Natural killer cell treated with Interleukin-12 subunit alpha and Interleukin-12 subunit beta and Interleukin-15 and Interleukin-18, amount 100 ng/mL, for 72 hours (primary cell): ENCODE data around the gene GSG1. TPM values are rescaled to one million over a fixed set of nuclear protein-coding genes. Genes with fewer than 3 reads are reported as not detected.
A peak's percentile ranks its signal among the peaks of the same experiment; 100 is the strongest.
"Not testable (repeated sequence)": the region's sequence is repeated elsewhere in the genome, so short reads cannot be mapped to it uniquely, and the experiment has no call there.

Experiments
- ATAC-seq, 2 donors: fragments of 150-1000 bp; cut with Tn5 transposase in 1 of 2; sonication (Bioruptor Pico), chemical (Tn5 transposase) in 1 of 2; 2 replicates each; pipeline ENCODE4 v1.10.0; 2021
- DNase-seq: peaks from one replicate; pipeline ENCODE4 v3.0.0; 2022; ENCODE audit warnings: low spot score
- H3K27ac Mint-ChIP-seq, 2 donors: 1 replicate in 1 of 2; 2 replicates in 1 of 2; pipeline ENCODE4 v1.8.0; 2022; ENCODE audit warnings: mixed read lengths in 2 of 2, mild to moderate bottlenecking in 1 of 2, moderate library complexity in 1 of 2
- H3K27me3 Mint-ChIP-seq, 2 donors: 1 replicate in 1 of 2; 2 replicates in 1 of 2; pipeline ENCODE4 v1.8.0; 2022; ENCODE audit warnings: mixed read lengths in 2 of 2
- H3K36me3 Mint-ChIP-seq: one replicate; pipeline ENCODE4 v1.8.0; 2022; ENCODE audit warnings: mixed read lengths
- H3K4me1 Mint-ChIP-seq, 2 donors: 1 replicate in 1 of 2; 2 replicates in 1 of 2; pipeline ENCODE4 v1.8.0; 2022; ENCODE audit warnings: low read depth in 2 of 2, mixed read lengths in 2 of 2, mild to moderate bottlenecking in 1 of 2
- H3K4me3 Mint-ChIP-seq: one replicate; pipeline ENCODE4 v1.8.0; 2022; ENCODE audit warnings: mixed read lengths
- H3K9me3 Mint-ChIP-seq: 2 replicates; pipeline ENCODE4 v1.8.0; 2022; ENCODE audit warnings: mixed read lengths
- total RNA-seq, 2 donors: library from RNA; stranded (reverse); gene quantifications; one replicate each; pipeline ENCODE4 v1.2.3, GENCODE V29; 2022

The GSG1 gene
- total RNA-seq, 2 donors from 2014 or later = not detected

GRCh38 chr12:13074396-13075117, 28.9 kb downstream of the GSG1 start:
- ATAC-seq = peak in 1 of 2 donors; percentile 24
- DNase-seq = no peak
- Mint-ChIP-seq H3K9me3 (no peaks in the 10 kb centered on the region), H3K27ac (no peak overlapping the region), H3K4me3 (no peak overlapping the region), H3K27me3 (no peaks in the 10 kb centered on the region), H3K36me3 (no peaks in the 10 kb centered on the region), H3K4me1 (no peaks in the 10 kb centered on the region)

DNA sequence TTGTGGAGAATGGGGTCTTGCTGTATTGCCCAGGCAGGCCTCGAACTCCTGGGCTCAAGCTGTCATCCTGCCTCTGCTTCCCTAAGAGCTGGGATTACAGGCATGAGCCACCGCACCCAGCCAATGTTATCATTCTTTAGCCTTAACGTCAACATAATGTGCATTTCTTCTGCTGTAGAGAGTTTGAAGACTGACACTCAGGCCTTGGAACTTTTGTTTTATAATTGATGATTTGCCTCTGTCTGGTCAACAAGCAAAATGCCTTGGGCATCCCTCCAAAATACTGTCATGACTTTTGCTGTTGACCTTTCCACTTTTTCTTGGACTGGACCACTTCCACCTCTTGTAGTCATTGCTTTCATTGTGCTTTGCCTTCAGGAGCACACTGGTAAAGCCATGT, 30.3 kb downstream of the GSG1 start:
- no peak for ATAC-seq
- Mint-ChIP-seq H3K9me3 (no peaks in the 10 kb centered on the region), H3K27ac (no peak overlapping the region)

GRCh38 chr12:13071305-13072280, 31.9 kb downstream of the GSG1 start:
- Mint-ChIP-seq H3K4me3 (no peak overlapping the region), H3K27me3 (no peaks in the 10 kb centered on the region), H3K4me1 (peaks cover 0 to 5% of the 10 kb centered on the region in 2 donors), H3K36me3 (no peaks in the 10 kb centered on the region), H3K27ac (no peak overlapping the region), H3K9me3 (no peaks in the 10 kb centered on the region)
- DNase-seq (no peak), ATAC-seq (no peak)

More for the DNA sequence above, 30.3 kb downstream of the GSG1 start:
- DNase-seq = no peak
- H3K4me3 Mint-ChIP-seq = no peak overlapping the region
- no peaks in the 10 kb centered on the region for H3K36me3 Mint-ChIP-seq
- no peaks in the 10 kb centered on the region for H3K27me3 Mint-ChIP-seq
- H3K4me1 Mint-ChIP-seq = no peaks in the 10 kb centered on the region

DNA sequence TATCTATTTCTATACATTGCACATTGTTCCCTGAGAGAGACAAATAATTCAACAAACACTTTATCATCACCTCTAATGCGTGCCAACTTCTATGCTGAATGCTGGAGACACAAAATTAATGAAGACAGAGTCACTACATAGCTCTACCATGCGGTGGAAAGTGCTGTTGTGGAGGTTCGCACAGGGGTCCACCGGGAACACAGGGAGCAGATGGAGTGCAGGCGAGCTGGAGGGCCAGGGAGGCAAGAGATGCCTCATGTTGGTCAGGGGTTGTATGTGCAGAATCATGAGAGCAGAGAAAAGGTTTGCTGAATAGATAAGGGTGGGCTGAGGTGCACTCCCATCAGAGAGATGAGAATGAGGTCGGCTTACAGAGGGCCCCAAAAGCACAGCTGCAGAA, 34.1 kb downstream of the GSG1 start:
- H3K36me3 Mint-ChIP-seq = no peaks in the 10 kb centered on the region
- peaks cover 0 to 5% of the 10 kb centered on the region in 2 donors for H3K4me1 Mint-ChIP-seq
- no peaks in the 10 kb centered on the region for H3K27me3 Mint-ChIP-seq
- no peak overlapping the region for H3K4me3 Mint-ChIP-seq
- DNase-seq (no peak), ATAC-seq (no peak)
- no peaks in the 10 kb centered on the region for H3K9me3 Mint-ChIP-seq
- H3K27ac Mint-ChIP-seq = no peak overlapping the region

- Mint-ChIP-seq H3K9me3 (no peaks in the 10 kb centered on the region), H3K36me3 (no peaks in the 10 kb centered on the region), H3K4me1 (peaks cover 0 to 5% of the 10 kb centered on the region in 2 donors), H3K4me3 (no peak overlapping the region), H3K27ac (no peak overlapping the region), H3K27me3 (no peaks in the 10 kb centered on the region)
- DNase-seq = no peak
- ATAC-seq = no peak
Observed at GRCh38 chr12:13067322-13067721, 36.1 kb downstream of the GSG1 start.

DNA sequence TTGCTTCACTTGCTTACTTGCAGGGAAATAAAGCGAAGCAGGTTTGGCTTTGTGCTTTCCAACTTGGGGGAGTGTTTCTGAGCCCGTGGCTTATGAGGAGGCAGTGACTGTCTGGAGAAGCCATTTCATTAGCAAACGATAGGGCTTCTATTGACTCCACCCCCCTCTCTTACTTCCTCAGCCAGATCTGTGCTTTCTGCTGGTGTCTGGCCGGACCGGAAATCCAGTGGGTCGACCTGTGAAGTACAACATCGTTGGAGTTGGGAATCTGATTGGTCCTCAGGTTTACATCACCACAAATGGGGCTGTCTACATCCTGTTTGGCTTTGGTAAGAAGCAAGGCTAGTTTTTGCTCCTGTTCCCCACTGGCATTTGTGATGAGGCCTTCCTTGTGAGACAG, 37.0 kb downstream of the GSG1 start:
- DNase-seq = no peak
- no peak overlapping the region for H3K4me3 Mint-ChIP-seq
- H3K27ac Mint-ChIP-seq = no peak overlapping the region
- ATAC-seq = peak in 1 of 2 donors; percentile 27
- peaks cover 0 to 5% of the 10 kb centered on the region in 2 donors for H3K4me1 Mint-ChIP-seq
- peaks cover 8% of the 10 kb centered on the region for H3K36me3 Mint-ChIP-seq
- no peaks in the 10 kb centered on the region for H3K27me3 Mint-ChIP-seq
- no peaks in the 10 kb centered on the region for H3K9me3 Mint-ChIP-seq

DNA sequence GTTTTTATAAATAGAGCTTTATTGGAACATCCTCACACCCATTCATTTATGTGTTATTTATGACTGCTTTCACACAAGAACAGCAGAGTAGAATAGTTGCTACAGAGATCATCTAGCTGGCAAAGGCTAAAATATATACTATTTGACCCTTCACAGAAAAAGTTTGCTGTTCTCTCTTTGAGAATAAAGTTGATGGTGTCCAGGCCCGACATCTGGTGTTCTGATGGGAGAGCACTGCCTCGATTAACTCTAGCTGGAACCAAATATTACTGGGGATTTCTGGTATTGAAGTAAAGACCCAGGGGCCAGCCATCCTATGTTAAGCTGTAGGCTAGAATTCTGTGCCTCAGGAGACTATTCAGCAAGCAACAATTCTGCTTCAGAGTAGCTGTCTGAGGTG, 37.5 kb downstream of the GSG1 start:
- Mint-ChIP-seq H3K9me3 (no peaks in the 10 kb centered on the region), H3K36me3 (peaks cover 11% of the 10 kb centered on the region), H3K4me3 (no peak overlapping the region), H3K27ac (no peak overlapping the region), H3K27me3 (no peaks in the 10 kb centered on the region), H3K4me1 (peaks cover 0 to 5% of the 10 kb centered on the region in 2 donors)
- no peak for ATAC-seq
- DNase-seq = no peak

- ATAC-seq = no peak
- Mint-ChIP-seq H3K4me3 (no peak overlapping the region), H3K4me1 (peaks cover 0 to 5% of the 10 kb centered on the region in 2 donors), H3K36me3 (peaks cover 11% of the 10 kb centered on the region), H3K9me3 (no peaks in the 10 kb centered on the region), H3K27me3 (no peaks in the 10 kb centered on the region), H3K27ac (no peak overlapping the region)
- no peak for DNase-seq
Observed at GRCh38 chr12:13062669-13063068, 40.8 kb downstream of the GSG1 start.

- H3K27me3 Mint-ChIP-seq = no peaks in the 10 kb centered on the region
- H3K4me3 Mint-ChIP-seq = no peak overlapping the region
- no peaks in the 10 kb centered on the region for H3K4me1 Mint-ChIP-seq
- ATAC-seq = no peak
- peaks cover 11% of the 10 kb centered on the region for H3K36me3 Mint-ChIP-seq
- no peak for DNase-seq
- H3K27ac Mint-ChIP-seq = no peak overlapping the region
- H3K9me3 Mint-ChIP-seq = no peaks in the 10 kb centered on the region
Observed at GRCh38 chr12:13061377-13061776, 42.1 kb downstream of the GSG1 start.

DNA sequence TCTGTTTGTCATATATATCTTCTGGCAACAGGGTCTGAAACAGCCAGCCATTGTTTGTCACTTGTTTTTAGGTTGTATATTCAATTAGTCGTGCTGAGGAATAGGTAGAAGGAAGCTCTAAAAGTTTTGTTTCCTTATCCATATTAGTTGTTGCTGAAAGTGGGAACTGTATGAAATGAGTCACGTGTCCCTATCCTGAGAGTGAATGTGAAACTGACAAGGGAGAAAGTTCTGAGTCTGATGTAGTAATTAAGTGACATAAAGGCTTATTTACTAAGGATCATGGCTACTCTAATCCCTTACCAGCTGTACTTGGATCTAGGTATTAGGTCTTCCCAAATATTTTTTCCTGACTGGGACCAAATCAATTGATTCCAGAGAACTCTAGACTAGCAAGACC, 42.9 kb downstream of the GSG1 start:
- Mint-ChIP-seq H3K4me3 (no peak overlapping the region), H3K36me3 (peaks cover 11% of the 10 kb centered on the region), H3K27ac (no peak overlapping the region), H3K9me3 (no peaks in the 10 kb centered on the region), H3K4me1 (no peaks in the 10 kb centered on the region), H3K27me3 (no peaks in the 10 kb centered on the region)
- DNase-seq (no peak), ATAC-seq (no peak)

DNA sequence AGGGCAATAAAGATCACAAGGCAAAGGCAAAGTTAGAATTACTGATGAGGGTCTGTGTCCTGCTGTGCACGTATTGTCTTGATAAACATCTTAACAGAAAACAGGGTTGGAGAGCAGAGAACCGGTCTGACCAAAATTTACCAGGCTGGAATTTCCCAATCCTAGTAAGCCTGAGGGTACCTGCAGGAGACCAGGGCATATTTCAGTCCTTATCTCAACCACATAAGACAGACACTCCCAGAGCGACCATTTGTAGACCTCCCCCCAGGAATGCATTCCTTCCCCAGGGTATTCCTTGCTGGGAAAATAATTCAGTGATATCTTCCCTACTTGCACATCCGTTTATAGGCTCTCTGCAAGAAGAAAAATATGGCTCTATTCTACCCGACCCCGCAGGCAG, 49.9 kb downstream of the GSG1 start:
- not testable (repeated sequence) for H3K9me3 Mint-ChIP-seq, H3K4me1 Mint-ChIP-seq, DNase-seq, H3K36me3 Mint-ChIP-seq, H3K27ac Mint-ChIP-seq, ATAC-seq, H3K4me3 Mint-ChIP-seq
- H3K27me3 Mint-ChIP-seq = peaks cover 0 to 10% of the 10 kb centered on the region in 2 donors

- ATAC-seq (peak in 1 of 2 donors; percentile 51), DNase-seq (no peak)
- H3K4me1 Mint-ChIP-seq = peaks cover 0 to 5% of the 10 kb centered on the region in 2 donors
- peaks cover 0 to 10% of the 10 kb centered on the region in 2 donors for H3K27me3 Mint-ChIP-seq
- no peak overlapping the region for H3K27ac Mint-ChIP-seq
- H3K36me3 Mint-ChIP-seq = peaks cover 7% of the 10 kb centered on the region
- no peak overlapping the region for H3K4me3 Mint-ChIP-seq
- peaks cover 4% of the 10 kb centered on the region for H3K9me3 Mint-ChIP-seq
Observed at GRCh38 chr12:13052421-13052820, 51.0 kb downstream of the GSG1 start.

- Mint-ChIP-seq H3K4me3 (no peak overlapping the region), H3K4me1 (peaks cover 0 to 7% of the 10 kb centered on the region in 2 donors), H3K27me3 (peaks cover 0 to 10% of the 10 kb centered on the region in 2 donors), H3K27ac (no peak overlapping the region), H3K36me3 (peaks cover 7% of the 10 kb centered on the region), H3K9me3 (peaks cover 4% of the 10 kb centered on the region)
- no peak for DNase-seq
- ATAC-seq = no peak
Observed at GRCh38 chr12:13049816-13050215, 53.7 kb downstream of the GSG1 start.

DNA sequence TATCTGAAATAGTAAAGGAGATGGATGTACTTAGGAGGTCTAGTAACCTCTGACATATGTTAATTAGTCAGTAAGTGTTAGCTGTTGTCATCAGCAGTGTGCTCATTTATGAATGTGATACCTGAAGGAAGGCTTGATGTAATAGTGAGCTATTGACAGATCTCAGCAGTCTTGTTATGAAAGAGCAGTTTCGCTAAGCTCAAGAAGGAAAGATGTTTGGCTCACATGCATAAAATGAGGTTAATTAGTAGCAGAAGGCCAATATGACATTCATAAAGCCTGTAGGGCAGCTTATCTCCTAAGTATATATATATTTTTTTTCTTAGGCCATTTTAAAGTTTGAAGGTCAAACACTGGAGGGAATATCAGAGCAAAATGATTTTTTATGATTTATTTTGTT, 56.5 kb downstream of the GSG1 start:
- H3K27ac Mint-ChIP-seq = no peak overlapping the region
- DNase-seq (no peak), ATAC-seq (peak in 1 of 2 donors; percentile 67)
- peaks cover 4 to 8% of the 10 kb centered on the region in 2 donors for H3K4me1 Mint-ChIP-seq
- H3K9me3 Mint-ChIP-seq = no peaks in the 10 kb centered on the region
- H3K4me3 Mint-ChIP-seq = no peak overlapping the region
- peaks cover 6 to 10% of the 10 kb centered on the region in 2 donors for H3K27me3 Mint-ChIP-seq
- no peaks in the 10 kb centered on the region for H3K36me3 Mint-ChIP-seq
